Lower leg skin (tissue), 3 donors: ENCODE data around the gene ZBTB7C.

Source experiments
- CTCF ChIP-seq, 3 donors: fragments of 450-650 bp; IDR thresholded peaks; one replicate each; pipeline ENCODE4 v1.5.1; 2016; ENCODE audit warnings: antibody characterized with exemption in 3 of 3, mild to moderate bottlenecking in 3 of 3, moderate library complexity in 2 of 3
- POLR2A ChIP-seq, 2 donors: fragments of 450-650 bp; IDR thresholded peaks; one replicate each; pipeline ENCODE4 v1.6.1; 2016 to 2017; ENCODE audit warnings: antibody characterized with exemption in 2 of 2, mild to moderate bottlenecking in 1 of 2, moderate library complexity in 1 of 2

GRCh38 chr18:48442761-48443160 is 33.6 kb upstream of the ZBTB7C start:
- TF ChIP-seq CTCF (IDR thresholded peaks at IDR 0.05) (no peak), POLR2A (IDR thresholded peaks at IDR 0.05) (no peak)
